Measurements from ENCODE around the gene TPGS1.

GRCh38 chr19:468587-469256 is 38.6 kb upstream of the TPGS1 start:
- TF ChIP-seq CTCF (IDR thresholded peaks at IDR 0.05 in 8 of 11, conservative IDR thresholded peaks at IDR 0.05 in 3 of 11) (no peak), POLR2A (IDR thresholded peaks at IDR 0.05) (no peak)
